ENCODE results near the gene ACER3.

DNA sequence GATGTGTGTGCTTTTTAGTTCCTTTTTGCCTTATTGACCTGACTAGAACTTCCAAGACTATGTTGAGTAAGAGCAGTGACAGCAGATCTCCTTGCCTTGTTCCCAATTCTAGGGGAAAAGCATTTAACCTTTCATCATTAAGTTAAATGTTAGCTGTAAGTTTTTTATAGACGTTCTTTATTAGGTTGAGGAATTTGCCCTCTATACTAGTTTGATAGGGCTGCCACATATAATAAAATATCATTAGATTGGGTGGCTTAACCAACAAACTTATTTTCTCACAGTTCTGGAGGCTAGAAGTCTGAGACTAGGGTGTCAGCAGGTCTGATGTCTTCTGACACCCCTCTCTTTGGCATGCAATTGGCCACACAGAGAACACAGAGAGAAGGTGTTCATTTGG, 140.9 kb downstream of the ACER3 start:
- TF ChIP-seq, protein P1, sequence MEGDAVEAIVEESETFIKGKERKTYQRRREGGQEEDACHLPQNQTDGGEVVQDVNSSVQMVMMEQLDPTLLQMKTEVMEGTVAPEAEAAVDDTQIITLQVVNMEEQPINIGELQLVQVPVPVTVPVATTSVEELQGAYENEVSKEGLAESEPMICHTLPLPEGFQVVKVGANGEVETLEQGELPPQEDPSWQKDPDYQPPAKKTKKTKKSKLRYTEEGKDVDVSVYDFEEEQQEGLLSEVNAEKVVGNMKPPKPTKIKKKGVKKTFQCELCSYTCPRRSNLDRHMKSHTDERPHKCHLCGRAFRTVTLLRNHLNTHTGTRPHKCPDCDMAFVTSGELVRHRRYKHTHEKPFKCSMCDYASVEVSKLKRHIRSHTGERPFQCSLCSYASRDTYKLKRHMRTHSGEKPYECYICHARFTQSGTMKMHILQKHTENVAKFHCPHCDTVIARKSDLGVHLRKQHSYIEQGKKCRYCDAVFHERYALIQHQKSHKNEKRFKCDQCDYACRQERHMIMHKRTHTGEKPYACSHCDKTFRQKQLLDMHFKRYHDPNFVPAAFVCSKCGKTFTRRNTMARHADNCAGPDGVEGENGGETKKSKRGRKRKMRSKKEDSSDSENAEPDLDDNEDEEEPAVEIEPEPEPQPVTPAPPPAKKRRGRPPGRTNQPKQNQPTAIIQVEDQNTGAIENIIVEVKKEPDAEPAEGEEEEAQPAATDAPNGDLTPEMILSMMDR (IDR thresholded peaks at IDR 0.05) = no peak
- TF ChIP-seq POLR2AphosphoS5 (IDR thresholded peaks at IDR 0.05; ENCODE audit: insufficient read depth in 1 of 2, low read depth in 1 of 2) = no peak
- TF ChIP-seq POLR2A (IDR thresholded peaks at IDR 0.05) = no peak
